ENCODE measurements around the gene RPTOR.
"Not testable (repeated sequence)": the region's sequence is repeated elsewhere in the genome, so short reads cannot be mapped to it uniquely, and the experiment has no call there.

The RPTOR gene

GRCh38 chr17:80743181-80743771 lies 198.6 kb downstream of the RPTOR start:
- Histone ChIP-seq H3K9ac (ENCODE audit: low read depth, low read length) (no peak overlapping the region), H3K4me3 (ENCODE audit: low read depth, low read length) (no peak overlapping the region), H3K27me3 (ENCODE audit: control insufficient read depth, insufficient read depth, low read length) (no peaks in the 10 kb centered on the region), H3K36me3 (ENCODE audit: control insufficient read depth, insufficient read depth, low read length) (peaks cover 2% of the 10 kb centered on the region), H3K9me3 (ENCODE audit: control insufficient read depth, insufficient read depth, low read length) (no peaks in the 10 kb centered on the region), H3K4me1 (ENCODE audit: control insufficient read depth, insufficient read depth, low read length) (no peaks in the 10 kb centered on the region)

- not testable (repeated sequence) for H3K9ac ChIP-seq (ENCODE audit: low read depth, low read length); H3K36me3 ChIP-seq (ENCODE audit: control insufficient read depth, insufficient read depth, low read length); H3K4me3 ChIP-seq (ENCODE audit: low read depth, low read length); H3K9me3 ChIP-seq (ENCODE audit: control insufficient read depth, insufficient read depth, low read length); H3K4me1 ChIP-seq (ENCODE audit: control insufficient read depth, insufficient read depth, low read length); H3K27me3 ChIP-seq (ENCODE audit: control insufficient read depth, insufficient read depth, low read length)
These were observed 199.3 kb downstream of the RPTOR start for GRCh38 chr17:80743973-80744372.

GRCh38 chr17:80744725-80745124 lies 200.1 kb downstream of the RPTOR start:
- not testable (repeated sequence) for H3K27me3 ChIP-seq (ENCODE audit: control insufficient read depth, insufficient read depth, low read length); H3K9ac ChIP-seq (ENCODE audit: low read depth, low read length); H3K4me3 ChIP-seq (ENCODE audit: low read depth, low read length); H3K4me1 ChIP-seq (ENCODE audit: control insufficient read depth, insufficient read depth, low read length); H3K9me3 ChIP-seq (ENCODE audit: control insufficient read depth, insufficient read depth, low read length); H3K36me3 ChIP-seq (ENCODE audit: control insufficient read depth, insufficient read depth, low read length)

- no peak overlapping the region for H3K4me3 ChIP-seq (ENCODE audit: low read depth, low read length)
- peaks cover 2% of the 10 kb centered on the region for H3K36me3 ChIP-seq (ENCODE audit: control insufficient read depth, insufficient read depth, low read length)
- no peaks in the 10 kb centered on the region for H3K4me1 ChIP-seq (ENCODE audit: control insufficient read depth, insufficient read depth, low read length)
- H3K9me3 ChIP-seq (ENCODE audit: control insufficient read depth, insufficient read depth, low read length) = no peaks in the 10 kb centered on the region
- H3K9ac ChIP-seq (ENCODE audit: low read depth, low read length) = no peak overlapping the region
- H3K27me3 ChIP-seq (ENCODE audit: control insufficient read depth, insufficient read depth, low read length) = no peaks in the 10 kb centered on the region
These were observed 200.5 kb downstream of the RPTOR start for GRCh38 chr17:80745183-80745582.

GRCh38 chr17:80746262-80746935 lies 201.8 kb downstream of the RPTOR start:
- Histone ChIP-seq H3K36me3 (ENCODE audit: control insufficient read depth, insufficient read depth, low read length) (no peaks in the 10 kb centered on the region), H3K4me1 (ENCODE audit: control insufficient read depth, insufficient read depth, low read length) (no peaks in the 10 kb centered on the region), H3K27me3 (ENCODE audit: control insufficient read depth, insufficient read depth, low read length) (no peaks in the 10 kb centered on the region), H3K4me3 (ENCODE audit: low read depth, low read length) (no peak overlapping the region), H3K9ac (ENCODE audit: low read depth, low read length) (no peak overlapping the region), H3K9me3 (ENCODE audit: control insufficient read depth, insufficient read depth, low read length) (no peaks in the 10 kb centered on the region)

GRCh38 chr17:80747469-80747868 lies 202.8 kb downstream of the RPTOR start:
- H3K4me3 ChIP-seq (ENCODE audit: low read depth, low read length) = no peak overlapping the region

GRCh38 chr17:80749611-80750010 lies 205.0 kb downstream of the RPTOR start:
- H3K9me3 ChIP-seq (ENCODE audit: control insufficient read depth, insufficient read depth, low read length) = no peaks in the 10 kb centered on the region
- no peaks in the 10 kb centered on the region for H3K27me3 ChIP-seq (ENCODE audit: control insufficient read depth, insufficient read depth, low read length)
- H3K36me3 ChIP-seq (ENCODE audit: control insufficient read depth, insufficient read depth, low read length) = peaks cover 4% of the 10 kb centered on the region
- no peak overlapping the region for H3K9ac ChIP-seq (ENCODE audit: low read depth, low read length)
- H3K4me3 ChIP-seq (ENCODE audit: low read depth, low read length) = no peak overlapping the region
- H3K4me1 ChIP-seq (ENCODE audit: control insufficient read depth, insufficient read depth, low read length) = no peaks in the 10 kb centered on the region

More at GRCh38 chr17:80747469-80747868, 202.8 kb downstream of the RPTOR start:
- no peak overlapping the region for H3K9ac ChIP-seq (ENCODE audit: low read depth, low read length)
- H3K36me3 ChIP-seq (ENCODE audit: control insufficient read depth, insufficient read depth, low read length) = no peaks in the 10 kb centered on the region
- H3K9me3 ChIP-seq (ENCODE audit: control insufficient read depth, insufficient read depth, low read length) = no peaks in the 10 kb centered on the region
- H3K27me3 ChIP-seq (ENCODE audit: control insufficient read depth, insufficient read depth, low read length) = no peaks in the 10 kb centered on the region
- H3K4me1 ChIP-seq (ENCODE audit: control insufficient read depth, insufficient read depth, low read length) = no peaks in the 10 kb centered on the region

GRCh38 chr17:80750263-80750662 lies 205.6 kb downstream of the RPTOR start:
- no peaks in the 10 kb centered on the region for H3K9me3 ChIP-seq (ENCODE audit: control insufficient read depth, insufficient read depth, low read length)
- H3K27me3 ChIP-seq (ENCODE audit: control insufficient read depth, insufficient read depth, low read length) = no peaks in the 10 kb centered on the region
- H3K36me3 ChIP-seq (ENCODE audit: control insufficient read depth, insufficient read depth, low read length) = peaks cover 7% of the 10 kb centered on the region
- no peak overlapping the region for H3K9ac ChIP-seq (ENCODE audit: low read depth, low read length)
- no peak overlapping the region for H3K4me3 ChIP-seq (ENCODE audit: low read depth, low read length)
- no peaks in the 10 kb centered on the region for H3K4me1 ChIP-seq (ENCODE audit: control insufficient read depth, insufficient read depth, low read length)

- H3K4me1 ChIP-seq (ENCODE audit: control insufficient read depth, insufficient read depth, low read length) = no peaks in the 10 kb centered on the region
- no peaks in the 10 kb centered on the region for H3K27me3 ChIP-seq (ENCODE audit: control insufficient read depth, insufficient read depth, low read length)
- no peak overlapping the region for H3K9ac ChIP-seq (ENCODE audit: low read depth, low read length)
- no peaks in the 10 kb centered on the region for H3K9me3 ChIP-seq (ENCODE audit: control insufficient read depth, insufficient read depth, low read length)
- no peak overlapping the region for H3K4me3 ChIP-seq (ENCODE audit: low read depth, low read length)
- H3K36me3 ChIP-seq (ENCODE audit: control insufficient read depth, insufficient read depth, low read length) = peaks cover 7% of the 10 kb centered on the region
These were observed 206.7 kb downstream of the RPTOR start for GRCh38 chr17:80751070-80751945.

- no peaks in the 10 kb centered on the region for H3K4me1 ChIP-seq (ENCODE audit: control insufficient read depth, insufficient read depth, low read length)
- H3K36me3 ChIP-seq (ENCODE audit: control insufficient read depth, insufficient read depth, low read length) = peaks cover 7% of the 10 kb centered on the region
- H3K27me3 ChIP-seq (ENCODE audit: control insufficient read depth, insufficient read depth, low read length) = no peaks in the 10 kb centered on the region
- no peak overlapping the region for H3K9ac ChIP-seq (ENCODE audit: low read depth, low read length)
- no peak overlapping the region for H3K4me3 ChIP-seq (ENCODE audit: low read depth, low read length)
- H3K9me3 ChIP-seq (ENCODE audit: control insufficient read depth, insufficient read depth, low read length) = no peaks in the 10 kb centered on the region
These were observed 207.4 kb downstream of the RPTOR start for GRCh38 chr17:80751946-80752581.

- Histone ChIP-seq H3K36me3 (ENCODE audit: control insufficient read depth, insufficient read depth, low read length) (peaks cover 7% of the 10 kb centered on the region), H3K27me3 (ENCODE audit: control insufficient read depth, insufficient read depth, low read length) (no peaks in the 10 kb centered on the region), H3K9me3 (ENCODE audit: control insufficient read depth, insufficient read depth, low read length) (no peaks in the 10 kb centered on the region), H3K4me3 (ENCODE audit: low read depth, low read length) (no peak overlapping the region), H3K9ac (ENCODE audit: low read depth, low read length) (no peak overlapping the region), H3K4me1 (ENCODE audit: control insufficient read depth, insufficient read depth, low read length) (no peaks in the 10 kb centered on the region)
These were observed 209.2 kb downstream of the RPTOR start for GRCh38 chr17:80753685-80754345.

Measured in iPS-15b (cell line).